HG02840 (cell line): ENCODE results near the gene SND1.
A peak's percentile ranks its signal among the peaks of the same experiment; 100 is the strongest.

Experiments used
- ATAC-seq: cut with Tn5 transposase; IDR thresholded peaks from one replicate; pipeline ENCODE4 v1.9.1; 2021; ENCODE audit warnings: mild to moderate bottlenecking, moderate library complexity, moderate number of reproducible peaks; ENCODE audit not compliant: unreplicated experiment, low FRiP score

SND1 gene

DNA sequence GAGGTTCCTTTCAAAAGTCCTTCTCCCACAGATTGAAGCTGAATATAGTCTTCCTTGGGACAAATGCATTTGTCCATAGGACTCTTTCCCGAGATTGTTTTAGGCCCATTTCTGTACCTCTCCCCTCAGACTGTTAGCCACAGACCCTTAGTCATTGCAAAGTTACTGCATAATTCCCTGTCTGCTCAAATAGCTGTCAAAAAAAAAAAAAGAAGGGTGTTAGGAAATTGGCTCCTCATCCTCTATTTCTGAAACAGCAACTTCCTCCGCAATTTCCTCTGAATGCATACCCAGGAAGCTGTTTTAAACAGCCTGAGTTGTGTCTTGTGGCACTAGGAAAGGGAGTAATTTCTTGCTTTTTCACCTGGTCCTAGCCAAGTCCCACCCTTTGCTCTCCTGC, 373.8 kb downstream of the SND1 start:
- no peak for ATAC-seq

DNA sequence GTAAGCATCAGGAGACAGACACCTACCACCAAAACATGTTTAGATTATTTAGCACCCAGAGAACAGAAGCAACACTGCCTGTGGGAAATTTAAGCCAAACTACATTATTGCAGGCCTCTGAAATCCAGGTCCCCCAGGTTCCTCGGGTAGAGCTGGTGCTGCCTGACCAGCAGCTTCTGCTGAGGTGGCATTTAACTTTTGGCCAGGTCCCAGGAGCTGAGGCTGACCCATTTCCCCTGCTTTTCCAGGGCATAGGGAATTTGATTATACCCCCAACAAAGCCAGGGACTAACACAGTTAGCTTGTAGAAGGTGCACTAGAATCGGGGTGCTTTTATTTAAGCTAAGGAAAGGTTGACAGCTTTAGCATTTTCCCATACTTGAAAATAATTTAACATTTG, 374.6 kb downstream of the SND1 start:
- no peak for ATAC-seq

DNA sequence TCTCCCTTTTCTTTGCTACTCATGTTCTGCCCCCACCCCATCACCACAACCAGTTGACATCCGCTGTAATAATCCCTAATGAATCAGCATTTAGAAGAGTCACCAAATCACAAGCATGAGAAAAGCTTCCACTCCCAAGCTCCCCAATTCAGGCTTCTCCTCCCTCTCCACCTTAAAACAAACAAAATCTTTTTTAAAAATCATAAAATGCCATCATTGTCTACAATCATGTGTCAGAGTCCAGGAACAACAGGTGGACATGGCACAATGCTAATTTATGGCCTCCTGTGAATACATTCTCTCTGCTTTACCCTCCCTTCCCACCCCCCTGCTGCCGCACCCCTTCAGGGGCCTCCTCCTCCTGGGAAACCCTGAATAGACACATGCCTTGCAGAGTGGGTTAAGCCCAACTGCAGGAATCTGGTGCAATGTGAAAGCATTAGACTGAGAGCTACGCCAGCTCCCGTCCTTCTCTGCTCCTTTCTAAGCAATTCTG, 375.5 kb downstream of the SND1 start:
- no peak for ATAC-seq

DNA sequence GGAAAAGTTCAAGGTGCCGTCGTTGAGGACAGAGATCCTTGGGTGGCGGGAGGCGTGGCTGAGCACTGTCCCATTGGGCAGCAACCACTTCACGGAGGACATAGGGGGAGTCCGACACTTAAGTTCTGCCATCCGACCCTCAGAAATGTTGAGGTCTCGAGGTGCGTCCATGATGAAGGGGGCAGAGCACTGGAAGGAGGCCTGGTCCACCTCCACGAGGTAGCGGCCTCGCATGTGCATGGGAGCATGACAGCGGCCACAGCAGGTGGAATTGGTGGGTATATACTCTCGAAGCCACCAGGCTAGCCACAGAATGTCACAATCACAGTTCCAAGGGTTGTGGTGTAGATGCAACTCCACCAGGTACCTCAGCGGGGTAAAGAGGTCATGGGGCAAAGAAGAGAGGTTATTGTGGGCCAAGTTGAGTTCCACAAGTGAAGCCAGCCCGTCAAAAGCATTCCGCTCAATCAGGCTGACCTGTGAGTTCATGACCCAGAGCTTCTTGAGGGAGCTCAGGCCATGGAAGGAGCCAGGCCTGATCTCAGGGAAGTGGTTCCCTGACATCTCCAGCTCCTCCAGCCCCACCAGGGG, 377.5 kb downstream of the SND1 start:
- ATAC-seq, result no peak

DNA sequence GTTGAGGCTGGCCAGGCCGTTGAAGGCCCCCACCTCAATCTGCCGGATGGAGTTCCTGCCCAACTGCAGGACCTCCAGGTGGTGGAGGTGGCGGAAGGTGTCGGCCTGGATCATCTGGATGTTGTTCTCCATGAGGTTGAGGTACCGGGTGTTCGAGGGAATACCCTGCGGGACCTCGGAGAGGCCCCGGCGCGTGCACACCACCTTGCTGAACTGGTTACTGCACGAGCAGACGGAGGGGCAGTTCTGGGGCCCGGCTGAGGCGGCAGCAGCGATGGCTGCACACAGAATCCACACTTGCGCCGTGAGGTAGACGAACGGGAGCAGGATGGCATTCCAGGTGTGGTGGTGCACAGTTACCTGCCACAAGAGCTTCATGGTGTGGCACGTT, 378.3 kb downstream of the SND1 start:
- ATAC-seq, result no peak

DNA sequence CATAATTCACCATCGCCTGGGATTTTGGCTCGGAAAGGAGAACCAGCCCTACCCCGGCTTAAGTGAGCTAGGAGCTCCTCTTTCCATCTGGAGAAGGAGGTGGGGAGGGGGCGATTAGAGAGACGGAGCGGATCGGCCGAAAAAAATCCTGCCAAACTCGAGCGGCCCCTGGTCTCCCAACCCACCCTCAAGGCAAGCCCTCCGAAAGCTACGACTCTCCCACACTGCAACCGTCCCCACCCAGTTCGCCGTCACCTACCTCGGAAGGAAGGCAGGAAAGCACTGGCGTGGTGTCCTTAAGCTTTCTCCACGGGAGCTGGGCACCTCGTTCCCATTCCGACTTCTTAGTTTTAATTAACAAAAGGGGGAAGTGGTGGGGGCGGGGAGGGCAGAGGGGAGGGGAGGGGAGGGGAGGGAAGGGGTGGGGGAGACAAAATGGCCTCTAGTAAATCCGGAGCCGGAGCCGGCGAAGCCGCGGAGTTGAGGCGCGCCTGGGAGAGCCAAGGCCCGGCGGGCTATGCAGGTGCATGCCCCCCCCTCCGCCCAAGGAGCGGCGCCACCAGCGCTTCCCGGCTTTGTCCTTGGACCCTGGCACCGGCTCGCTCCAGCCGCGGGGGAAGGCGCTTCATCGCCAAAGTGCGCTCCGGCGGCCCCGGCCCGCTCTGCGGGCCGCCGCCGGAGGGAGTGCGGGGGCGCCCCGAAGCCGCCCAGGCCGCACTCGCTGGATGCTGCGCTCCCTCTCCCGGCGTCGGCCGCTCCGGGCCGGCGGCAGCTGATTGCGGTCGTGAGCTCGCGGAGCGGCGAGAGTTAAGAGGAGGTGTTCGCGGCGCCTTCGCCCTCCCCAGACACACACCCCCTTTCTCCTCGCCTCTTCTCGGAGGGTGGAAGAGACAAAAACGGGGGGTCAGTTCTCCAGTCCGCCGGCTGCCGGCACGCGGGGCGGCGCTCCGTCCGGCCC, 378.9 kb downstream of the SND1 start, which contains the start of gene LRRC4:
LRRC4 (minus strand) TSS at position 784 of the 958 bp plus-strand sequence. CDS start 797 bp downstream, outside the sequence.
- peak; percentile 42 for ATAC-seq

DNA sequence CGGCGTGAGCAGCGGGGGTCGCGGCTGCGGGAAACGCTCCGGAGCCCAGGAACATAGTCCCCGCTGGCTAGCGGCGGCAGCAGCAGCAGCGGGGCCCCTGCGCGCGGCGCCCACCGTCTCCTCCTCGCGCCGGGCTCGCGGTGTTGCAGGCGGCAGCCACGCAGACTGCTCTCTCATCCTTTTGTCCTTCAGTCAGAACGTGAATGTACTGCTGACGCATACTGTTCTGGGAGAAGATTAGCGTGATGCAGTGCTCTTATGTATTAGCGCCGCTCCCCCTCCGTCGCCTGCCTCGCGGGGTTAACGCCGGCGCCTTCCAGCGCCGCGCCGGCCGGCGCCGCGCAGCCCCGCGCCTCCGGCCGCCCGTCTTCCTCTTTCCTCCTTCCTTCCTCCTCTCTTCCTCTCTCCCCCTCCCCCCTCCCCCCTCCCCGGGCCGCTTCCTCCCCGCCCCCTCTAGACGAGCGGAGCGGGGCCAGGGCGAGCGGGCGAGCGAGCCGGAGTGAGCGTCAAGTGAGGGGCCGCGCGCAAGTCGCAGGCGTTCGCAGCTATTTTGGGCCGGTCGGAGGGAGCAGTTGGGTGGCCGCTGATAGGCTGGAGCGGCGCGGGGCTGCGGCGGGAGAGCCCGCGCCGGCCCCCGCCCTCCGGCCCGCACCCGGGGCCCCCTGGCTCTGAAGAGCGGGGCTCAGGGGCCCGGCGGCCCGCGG, 380.1 kb downstream of the SND1 start:
- peak; percentile 50 for ATAC-seq

DNA sequence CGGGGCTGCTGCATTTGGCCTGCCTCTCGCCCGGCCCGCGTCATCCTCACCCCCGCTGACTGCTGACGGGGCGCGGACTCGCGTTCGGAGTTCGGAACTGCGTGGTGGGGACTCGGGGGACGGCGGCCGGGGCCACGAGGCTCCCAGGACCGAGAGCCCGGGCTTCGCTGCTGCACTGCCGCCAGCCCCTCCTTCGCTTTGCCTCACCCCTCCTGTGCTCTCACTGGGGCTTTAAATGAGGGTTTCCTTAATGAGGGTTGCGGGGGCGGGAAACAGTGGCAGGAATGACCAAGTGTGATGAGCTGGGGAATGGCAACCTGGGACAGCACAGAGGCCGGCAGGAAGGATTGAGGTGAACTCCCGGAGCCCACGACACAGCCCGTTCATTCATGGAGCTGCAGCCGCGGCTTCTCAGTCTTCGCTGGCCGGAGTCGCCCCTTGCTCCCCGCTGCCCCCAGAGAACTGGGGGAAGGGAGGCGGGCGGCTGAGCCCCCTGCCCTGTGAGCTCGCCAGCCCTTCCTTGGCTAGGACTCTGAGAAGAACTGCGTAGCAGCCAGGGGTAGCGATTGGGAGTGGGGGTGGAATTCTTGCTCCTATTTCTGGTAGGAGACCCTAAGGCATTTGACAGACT, 380.7 kb downstream of the SND1 start:
- ATAC-seq, result no peak

DNA sequence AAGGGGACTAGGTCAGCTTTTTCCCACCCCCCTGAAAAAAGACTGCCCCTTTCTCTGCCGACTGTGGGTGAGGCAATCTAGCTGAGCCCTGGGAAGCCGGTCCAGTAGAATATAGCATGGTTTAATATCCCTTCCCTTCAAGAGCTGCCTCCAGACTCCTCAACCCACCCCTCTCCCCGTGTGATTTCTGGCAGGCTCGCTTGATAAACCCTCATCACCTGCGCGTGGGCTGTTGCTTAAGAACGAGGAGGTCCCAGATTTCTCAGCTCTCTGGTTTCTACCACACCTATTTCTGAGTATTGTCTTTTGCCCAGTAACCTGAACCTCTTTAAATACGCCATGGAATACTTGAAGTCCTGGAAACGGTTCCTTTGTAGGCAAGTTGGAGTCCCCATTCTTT, 381.3 kb downstream of the SND1 start:
- ATAC-seq, result no peak

DNA sequence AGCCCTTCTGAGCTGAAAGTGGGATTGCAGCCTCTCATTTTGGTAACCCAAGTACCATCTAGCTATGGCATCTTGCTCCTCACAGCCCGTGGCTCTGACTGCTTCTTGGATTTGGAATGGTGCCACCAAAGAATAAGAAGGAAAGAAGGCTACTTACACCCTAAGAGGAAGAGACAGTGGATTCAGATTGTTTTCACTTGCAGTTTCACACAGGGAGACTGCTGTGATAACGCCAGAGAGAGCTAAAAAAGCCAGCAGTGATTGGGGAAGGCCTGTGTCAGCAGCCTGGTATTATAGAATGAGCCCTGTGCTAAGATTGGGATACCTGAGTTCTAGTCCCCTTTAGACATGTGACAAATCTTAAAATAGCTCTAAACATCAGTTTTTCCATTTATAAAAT, 382.8 kb downstream of the SND1 start:
- ATAC-seq, result no peak

DNA sequence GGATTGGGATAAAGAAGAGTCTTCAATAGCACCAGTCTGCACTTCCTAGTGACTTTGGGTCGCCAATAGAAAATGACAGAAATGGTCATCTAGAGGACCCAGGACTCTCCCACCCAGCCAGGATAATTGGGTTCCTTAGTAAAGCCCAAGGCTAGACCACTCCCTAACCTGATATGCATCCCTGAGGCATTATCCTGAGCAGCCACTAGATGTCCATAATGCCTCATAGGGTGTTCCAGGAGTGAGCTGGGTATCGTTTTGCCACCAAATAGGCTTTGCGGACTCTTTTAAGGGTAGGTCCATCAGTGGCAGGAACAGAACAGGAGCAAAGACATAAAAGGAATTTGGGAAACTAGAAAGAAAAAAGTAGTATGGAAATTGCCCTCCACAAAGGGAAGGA, 383.7 kb downstream of the SND1 start:
- ATAC-seq, result no peak

DNA sequence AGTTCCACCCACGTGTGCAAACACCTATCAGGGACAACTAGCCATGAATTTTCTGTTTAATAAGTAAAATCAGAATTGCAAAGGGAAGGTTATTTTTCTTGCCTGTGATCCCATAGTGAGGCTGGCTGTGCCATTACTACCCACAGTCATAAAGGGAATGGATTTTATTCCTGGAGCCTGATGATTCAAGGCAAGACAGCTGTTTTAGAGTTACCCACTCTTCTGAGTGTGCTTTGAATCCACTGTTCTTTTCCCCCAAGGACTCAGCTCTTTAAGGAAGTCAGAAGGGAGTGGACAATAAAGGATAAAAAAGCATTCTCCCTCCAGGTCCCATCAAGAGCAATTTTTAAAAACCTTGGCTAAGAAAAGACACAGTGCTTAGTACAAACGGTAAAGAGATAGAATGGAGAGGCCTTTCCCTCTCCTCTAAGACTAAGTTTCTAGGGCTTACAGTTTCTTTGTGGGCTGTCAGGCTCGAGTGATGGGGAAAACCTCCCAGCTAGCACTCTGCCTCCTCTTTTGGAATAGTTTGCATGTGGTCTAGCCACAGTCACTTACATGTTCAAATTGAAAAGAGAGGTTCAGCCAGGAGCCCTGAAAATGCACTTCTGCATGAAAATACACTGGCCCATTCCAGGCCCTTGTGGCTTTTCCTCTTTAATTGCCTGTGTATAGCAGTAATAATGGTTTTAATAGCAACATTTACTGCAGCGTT, 384.4 kb downstream of the SND1 start:
- ATAC-seq, result peak; percentile 43

DNA sequence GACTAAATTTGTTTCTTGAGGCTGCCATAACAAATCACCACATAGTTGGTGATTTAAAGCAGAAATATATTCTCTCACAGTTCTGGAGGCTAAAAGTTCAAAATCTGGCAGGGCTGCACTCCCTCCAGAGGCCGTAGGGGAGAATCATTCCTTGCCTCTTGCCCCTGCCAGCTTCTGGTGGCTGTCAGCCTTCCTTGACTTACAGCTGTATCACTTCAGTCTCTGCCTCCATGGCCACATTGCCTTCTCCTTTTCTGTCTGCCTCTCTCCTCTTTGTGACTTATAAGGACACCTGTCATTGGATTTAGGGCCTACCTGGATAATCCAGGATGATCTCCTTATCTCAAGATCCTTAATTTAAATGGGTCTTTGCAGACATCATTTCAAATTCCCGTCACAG, 385.1 kb downstream of the SND1 start:
- no peak for ATAC-seq

DNA sequence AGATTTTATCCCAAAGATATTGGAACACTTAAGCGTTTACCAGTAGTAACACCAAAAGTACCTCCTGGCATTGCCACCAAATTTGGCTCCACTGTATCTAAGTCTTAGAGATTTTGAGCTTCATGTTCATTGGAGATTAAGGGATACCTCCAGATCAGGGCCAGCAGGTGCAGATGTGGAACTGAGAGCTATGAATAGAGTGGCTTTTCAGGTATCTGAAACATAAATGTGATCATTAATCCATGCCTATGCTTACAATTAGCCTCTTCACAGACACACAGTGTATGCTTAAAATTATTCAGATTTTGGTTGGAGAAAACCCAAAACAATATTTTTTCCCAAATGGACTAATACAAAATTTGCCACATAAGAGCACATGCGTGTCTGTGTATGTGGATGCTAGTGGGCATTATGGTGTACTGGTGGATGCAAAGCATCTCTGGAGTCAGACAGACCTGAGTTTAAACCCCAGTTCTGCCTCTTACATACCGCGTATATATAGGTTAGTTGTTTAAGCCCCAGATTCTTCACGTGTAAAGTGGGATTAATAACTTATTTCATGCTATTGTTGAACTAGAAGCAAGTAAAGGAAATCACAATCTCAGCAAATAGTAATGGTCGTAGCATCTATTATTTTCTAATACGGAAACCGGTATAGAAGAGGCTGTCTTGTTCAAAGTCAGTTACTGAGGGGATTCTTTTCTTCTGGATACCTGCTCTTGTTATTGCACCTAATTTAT, 386.1 kb downstream of the SND1 start:
- no peak for ATAC-seq

DNA sequence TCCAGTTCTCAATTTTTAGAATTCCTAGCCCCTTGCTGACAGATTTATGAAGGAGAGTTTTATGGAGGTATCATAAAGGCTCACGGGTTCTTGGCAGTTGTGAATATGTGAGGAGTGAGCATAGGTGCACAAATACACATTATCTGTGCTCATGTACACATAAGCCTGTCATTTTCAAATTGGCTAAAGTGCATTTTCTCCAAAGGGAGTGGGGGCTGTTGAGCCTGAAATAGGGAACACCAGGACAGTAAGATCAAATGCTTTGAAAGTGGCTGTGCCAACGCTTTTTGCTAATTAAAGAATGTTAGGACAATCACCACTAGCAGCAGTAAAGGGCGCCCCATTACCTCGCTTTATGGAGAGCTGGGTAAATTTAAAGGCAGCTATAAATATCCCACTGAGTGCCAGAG, 387.6 kb downstream of the SND1 start:
- no peak for ATAC-seq

DNA sequence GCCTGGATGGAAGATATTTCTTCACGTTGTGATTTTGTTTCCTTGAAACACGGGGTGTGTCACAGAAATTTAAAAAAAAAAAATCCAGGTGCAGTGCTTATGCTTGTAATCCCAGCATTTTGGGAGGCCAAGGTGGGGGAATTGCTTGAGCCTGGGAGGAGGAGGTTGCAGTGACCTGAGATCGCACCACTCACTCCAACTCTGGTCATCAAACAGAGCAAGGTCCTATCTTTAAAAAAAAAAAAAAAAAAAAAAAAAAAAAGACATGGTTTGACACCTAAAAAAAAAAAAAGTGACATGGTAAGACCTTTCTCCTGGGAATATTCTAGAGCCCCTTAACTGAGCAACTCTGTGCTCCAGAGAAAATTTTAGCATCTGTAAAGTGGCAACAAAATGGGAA, 388.2 kb downstream of the SND1 start:
- ATAC-seq, result no peak

DNA sequence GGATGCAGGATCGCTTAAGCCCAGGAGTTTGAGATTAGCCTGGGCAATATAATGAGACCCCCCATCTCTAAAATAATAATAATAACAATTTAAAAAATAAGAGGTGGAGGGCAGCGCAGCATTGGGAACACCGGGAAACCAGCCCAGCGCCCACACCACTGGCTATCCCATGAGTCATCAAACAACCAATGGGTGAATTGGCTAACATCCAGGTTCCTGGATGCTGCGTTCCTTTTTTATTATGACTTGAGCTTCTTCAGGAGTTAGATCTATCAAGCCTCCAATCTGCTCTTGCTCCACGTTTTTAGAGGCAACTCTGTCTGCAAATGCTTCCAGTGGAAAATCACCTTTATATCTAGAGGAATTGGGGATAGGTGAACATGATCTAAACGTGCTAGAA, 389.2 kb downstream of the SND1 start:
- no peak for ATAC-seq

DNA sequence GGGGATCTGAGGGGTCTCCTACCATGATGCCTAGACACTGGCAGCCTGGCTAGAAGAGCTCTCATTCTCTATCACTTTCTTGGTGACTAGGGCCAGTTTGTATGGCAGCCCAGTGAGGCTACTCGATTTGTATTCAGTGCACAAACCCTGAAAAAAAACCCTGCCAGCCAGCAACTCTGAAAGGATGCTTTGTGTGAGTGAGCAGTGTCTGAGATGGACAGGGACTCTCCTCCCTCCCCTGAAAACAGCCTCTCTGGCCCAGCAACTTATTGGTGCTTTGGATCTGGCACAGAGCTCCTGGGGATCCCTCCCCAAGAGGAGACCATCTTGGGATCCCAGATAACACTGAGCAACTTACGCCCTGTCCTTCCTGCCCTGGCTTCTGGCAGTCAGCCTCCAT, 390.0 kb downstream of the SND1 start:
- no peak for ATAC-seq

DNA sequence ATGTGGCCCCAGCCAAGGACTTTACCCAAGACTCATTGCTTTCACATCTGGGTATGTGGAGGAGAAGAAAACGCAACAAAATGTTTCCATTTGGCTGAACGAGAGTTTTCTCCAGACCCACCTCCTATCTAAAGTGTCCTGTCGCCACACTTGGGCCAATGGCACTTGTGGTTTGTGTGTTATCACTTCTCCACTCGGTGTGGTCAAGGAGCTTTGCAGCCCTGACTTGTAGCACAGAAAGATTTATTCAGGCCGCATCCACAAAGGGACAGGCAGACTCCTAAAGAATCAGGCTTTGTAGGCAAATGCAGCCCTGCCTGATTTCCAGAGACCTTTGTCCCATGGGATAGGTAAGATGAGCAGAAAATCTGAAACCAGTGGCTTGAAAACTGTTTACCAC, 392.1 kb downstream of the SND1 start:
- no peak for ATAC-seq
